Stimulated activated CD4-positive, alpha-beta T cell treated with anti-CD3 and anti-CD28 coated beads, Interleukin-1b, Interleukin-23, amount 100 ng/mL, for 1 hour (primary cell): Measurements from ENCODE around the gene KIRREL2.
"Not testable (repeated sequence)": the region's sequence is repeated elsewhere in the genome, so short reads cannot be mapped to it uniquely, and the experiment has no call there.

Experiments
- DNase-seq, 2 donors: peaks; one replicate each; pipeline ENCODE4 v3.0.0-alpha.2; 2020; ENCODE audit warnings: low read depth in 2 of 2

Gene KIRREL2

DNA sequence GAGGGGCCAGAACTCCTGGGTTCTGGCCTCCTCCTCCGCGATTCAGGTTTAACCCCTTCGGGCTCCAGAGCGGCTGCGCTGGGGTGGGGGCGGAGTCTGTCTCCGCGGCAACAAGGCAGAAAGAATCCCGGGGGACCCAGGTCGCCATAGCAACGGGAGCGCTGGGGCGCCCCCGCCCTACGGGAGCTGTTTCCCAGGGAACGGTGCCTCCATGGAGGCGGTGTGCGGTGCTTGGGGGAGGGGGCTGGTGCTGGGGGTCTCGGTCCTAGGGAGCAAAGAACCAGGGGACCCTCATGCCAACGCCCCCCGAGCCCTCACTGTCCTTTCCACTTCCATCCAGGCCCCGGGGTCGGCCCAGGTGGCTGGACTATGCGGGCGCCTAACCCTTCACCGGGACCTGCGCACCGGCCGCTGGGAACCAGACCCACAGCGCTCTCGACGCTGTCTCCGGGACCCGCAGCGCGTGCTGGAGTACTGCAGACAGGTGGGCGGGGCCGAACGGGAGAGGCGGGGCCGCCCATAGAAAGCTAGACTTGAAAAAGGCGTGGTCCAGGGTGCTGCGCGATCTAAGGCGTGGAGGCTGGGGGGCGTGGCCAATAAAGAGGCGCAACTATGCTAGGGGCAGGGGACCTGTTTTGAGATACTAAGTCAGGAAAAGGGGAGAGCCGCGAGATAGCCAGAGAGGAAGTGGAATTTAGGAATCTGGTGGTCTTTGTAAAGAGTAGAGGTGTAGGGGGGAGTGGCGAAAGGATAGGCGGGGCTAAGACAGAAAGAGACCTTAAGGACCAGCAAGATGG is 12.8 kb downstream of the KIRREL2 start:
- DNase-seq, result peak in 1 of 2 donors; percentile 69

- DNase-seq, result not testable (repeated sequence)
Measured at GRCh38 chr19:35870124-35870736, 13.5 kb downstream of the KIRREL2 start.

DNA sequence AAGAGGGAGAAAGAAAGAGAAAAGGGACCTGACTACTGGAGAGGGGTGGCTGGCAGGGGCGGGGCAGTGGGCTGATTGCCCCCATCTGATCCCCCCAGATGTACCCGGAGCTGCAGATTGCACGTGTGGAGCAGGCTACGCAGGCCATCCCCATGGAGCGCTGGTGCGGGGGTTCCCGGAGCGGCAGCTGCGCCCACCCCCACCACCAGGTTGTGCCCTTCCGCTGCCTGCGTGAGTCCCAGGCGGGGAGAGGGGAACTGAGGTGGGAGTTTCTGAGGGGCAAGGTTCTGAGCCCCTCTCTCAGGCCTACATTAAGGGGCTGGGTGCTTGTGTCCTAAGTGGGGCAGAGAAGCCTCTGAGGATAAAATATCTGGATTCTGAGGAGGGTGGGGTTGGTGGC is 14.1 kb downstream of the KIRREL2 start:
- no peak for DNase-seq

DNA sequence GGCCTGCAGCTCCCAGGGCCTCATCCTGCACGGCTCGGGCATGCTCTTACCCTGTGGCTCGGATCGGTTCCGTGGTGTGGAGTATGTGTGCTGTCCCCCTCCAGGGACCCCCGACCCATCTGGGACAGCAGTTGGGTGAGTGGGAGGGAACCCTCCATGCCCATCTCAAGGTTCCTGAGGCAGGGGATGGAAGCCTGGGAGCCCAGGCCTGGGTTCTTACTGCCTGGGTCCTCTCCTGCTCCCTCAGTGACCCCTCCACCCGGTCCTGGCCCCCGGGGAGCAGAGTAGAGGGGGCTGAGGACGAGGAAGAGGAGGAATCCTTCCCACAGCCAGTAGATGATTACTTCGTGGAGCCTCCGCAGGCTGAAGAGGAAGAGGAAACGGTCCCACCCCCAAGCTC is 14.9 kb downstream of the KIRREL2 start:
- no peak for DNase-seq

DNA sequence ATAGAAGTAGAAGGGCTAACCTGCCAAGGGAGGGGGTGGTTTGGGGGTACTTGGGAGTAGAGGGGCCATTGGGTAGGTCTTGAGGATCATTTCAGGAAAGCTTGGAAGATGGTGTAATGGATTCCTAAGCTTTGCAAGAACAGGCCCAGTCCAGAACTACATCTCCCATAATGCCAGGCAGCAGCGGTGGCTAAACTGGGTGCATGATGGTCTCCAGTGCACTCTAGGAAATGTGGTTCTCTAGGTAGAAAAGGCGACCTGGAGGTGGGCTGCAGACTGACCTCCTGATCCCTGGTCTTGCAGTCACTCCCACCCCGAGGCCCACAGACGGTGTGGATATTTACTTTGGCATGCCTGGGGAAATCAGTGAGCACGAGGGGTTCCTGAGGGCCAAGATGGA is 15.5 kb downstream of the KIRREL2 start:
- no peak for DNase-seq

DNA sequence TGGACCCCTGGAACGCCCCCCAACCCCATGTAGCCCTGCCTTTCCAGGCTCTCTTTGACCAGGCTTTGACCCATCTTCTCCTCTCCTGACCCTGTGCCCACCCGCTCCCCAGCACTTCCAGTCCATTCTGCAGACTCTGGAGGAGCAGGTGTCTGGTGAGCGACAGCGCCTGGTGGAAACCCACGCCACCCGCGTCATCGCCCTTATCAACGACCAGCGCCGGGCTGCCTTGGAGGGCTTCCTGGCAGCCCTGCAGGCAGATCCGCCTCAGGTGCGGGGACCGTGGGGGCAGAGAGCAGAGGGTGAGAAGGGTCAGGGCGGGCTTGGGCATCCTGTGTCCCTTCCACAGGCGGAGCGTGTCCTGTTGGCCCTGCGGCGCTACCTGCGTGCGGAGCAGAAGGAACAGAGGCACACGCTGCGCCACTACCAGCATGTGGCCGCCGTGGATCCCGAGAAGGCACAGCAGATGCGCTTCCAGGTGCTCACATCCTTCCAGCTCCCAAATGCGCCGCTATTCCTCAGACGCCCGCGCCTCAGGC is 17.8 kb downstream of the KIRREL2 start:
- DNase-seq, result no peak

DNA sequence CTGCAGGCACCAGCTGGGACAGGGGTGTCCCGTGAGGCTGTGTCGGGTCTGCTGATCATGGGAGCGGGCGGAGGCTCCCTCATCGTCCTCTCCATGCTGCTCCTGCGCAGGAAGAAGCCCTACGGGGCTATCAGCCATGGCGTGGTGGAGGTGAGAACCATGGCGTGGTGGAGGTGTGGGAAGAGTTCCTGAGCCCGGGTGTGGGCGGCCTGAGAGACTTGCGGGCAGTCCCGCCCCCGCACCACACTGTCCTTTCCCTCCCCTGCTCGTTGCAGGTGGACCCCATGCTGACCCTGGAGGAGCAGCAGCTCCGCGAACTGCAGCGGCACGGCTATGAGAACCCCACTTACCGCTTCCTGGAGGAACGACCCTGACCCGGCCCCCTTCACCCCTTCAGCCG is 22.4 kb downstream of the KIRREL2 start:
- no peak for DNase-seq

DNA sequence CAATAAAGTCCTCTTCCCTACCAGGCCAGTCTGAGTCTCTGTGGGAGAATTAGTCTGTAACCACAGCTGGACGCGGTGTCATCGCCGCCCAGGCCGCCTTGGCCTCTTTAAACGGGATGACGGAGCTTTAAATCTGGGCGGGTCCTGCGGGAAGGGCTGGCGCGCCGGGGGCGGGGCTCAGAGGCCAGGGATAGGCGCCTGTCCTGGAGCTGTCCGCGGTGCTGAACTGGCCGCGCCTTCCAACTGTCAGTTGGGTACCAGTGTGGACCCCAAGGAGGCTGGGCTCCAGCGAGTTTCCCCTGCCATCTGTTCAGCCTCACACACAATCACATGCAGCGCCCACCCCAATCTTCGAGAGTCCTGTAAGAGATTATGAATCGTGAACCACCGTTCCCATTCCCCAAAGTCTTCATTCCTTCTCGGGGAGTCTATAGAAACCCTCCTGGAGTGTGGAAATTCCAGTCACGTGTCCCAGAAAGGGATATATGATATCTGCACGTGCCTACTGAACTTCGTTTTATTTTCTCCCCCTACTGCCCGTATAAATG is 23.1 kb downstream of the KIRREL2 start:
- peak in 1 of 2 donors; percentile 47 for DNase-seq

- no peak for DNase-seq
Measured at GRCh38 chr19:35882114-35882832, 25.6 kb downstream of the KIRREL2 start.

DNA sequence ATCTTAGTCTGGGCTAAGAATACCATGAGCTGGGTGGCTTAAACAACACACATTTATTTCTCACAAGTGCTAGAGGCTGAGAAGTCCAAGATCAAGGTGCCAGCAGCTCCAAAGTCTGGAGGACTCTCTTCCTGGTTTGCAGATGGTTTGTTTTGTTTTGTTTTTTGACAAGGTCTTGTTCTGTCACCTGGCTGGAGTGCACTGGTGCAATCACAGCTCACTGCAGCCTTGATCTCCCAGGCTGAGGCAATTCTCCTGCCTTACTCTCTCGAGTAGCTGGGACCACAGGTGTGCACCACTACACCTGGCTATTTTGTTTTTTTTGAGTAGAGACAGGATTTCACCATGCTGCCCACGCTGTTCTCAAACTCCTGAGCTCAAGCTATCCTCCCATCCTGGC is 27.2 kb downstream of the KIRREL2 start:
- no peak for DNase-seq

- DNase-seq, result no peak
Measured at GRCh38 chr19:35885225-35885738, 28.6 kb downstream of the KIRREL2 start.

GRCh38 chr19:35885904-35886303 is 29.2 kb downstream of the KIRREL2 start:
- DNase-seq, result no peak

- no peak for DNase-seq
Measured at GRCh38 chr19:35887197-35887596, 30.5 kb downstream of the KIRREL2 start.

DNA sequence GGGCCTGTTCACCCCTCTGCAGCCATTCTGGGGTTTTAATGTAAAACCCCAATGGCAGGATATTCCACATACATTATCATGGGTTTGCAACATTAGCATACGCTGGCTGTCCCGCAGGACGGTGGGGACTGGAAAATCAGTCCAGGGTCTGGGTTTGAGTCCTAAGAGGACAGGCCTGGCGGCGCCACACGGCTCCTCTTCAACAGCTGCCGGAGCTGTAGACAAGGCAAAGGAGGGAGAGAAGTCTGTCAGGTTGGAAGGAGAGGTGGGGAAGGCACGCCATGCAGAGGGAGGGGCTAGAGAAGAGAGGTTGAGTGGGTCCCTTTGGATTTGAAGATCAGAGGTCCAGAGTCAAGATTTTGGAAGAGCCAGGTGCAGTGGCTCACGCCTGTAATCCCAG is 31.7 kb downstream of the KIRREL2 start:
- DNase-seq, result no peak

- DNase-seq, result no peak
Measured at GRCh38 chr19:35889370-35890112, 32.8 kb downstream of the KIRREL2 start.

- no peak for DNase-seq
Measured at GRCh38 chr19:35890113-35890650, 33.5 kb downstream of the KIRREL2 start.

- DNase-seq, result not testable (repeated sequence)
Measured at GRCh38 chr19:35891819-35892218, 35.1 kb downstream of the KIRREL2 start.

DNA sequence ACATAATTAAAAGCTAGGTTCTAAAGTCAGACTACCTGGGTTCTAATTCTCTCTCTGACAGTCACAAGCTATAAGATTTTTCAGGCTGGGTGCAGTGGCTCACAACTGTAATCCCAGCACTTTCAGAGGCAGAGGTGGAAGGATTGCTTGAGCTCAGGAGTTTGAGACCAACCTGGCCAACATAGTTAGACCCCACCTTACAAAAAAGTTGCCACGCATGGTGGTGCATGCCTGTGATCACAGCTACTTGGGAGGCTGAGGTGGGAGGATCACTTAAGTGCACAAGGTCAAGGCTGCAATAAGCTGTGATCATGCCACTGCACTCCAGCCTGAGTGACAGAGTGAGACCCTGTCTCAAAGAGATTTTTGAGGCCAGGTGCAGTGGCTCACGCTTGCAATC is 37.6 kb downstream of the KIRREL2 start:
- no peak for DNase-seq

DNA sequence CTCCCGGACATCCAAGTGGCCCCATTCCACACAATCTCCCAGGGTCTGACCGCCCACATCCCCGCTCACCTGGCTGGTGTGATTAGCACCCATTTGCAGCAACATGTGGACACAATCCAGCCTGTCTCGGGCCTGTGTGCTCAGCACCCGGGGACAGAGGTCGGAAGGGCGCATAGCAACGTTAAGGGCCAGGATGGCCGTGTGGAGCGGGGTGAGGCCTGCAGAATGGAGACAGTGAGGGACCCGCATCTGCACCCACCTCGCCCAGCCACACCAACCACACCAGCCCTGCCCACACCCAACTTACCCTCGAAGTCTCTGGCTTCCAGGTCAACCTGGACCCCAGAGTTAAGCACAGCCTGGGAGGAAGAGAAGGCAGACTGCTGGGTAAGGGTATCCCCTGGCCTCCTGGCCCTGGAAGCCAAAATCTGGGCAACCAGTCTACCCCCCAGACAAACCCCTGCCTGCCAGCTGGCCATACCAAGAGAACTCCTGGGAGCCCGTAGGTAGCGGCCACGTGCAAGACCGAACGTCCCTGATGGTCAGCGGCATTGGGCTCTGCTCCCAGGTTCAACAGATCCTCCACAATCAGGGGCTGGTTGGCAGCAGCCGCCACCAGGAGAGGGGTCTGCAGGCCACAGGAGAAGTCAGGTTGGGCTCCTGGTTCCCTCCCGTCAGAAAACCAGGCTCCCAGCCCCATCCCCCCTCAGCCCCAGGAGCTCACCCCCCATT is 39.4 kb downstream of the KIRREL2 start:
- DNase-seq, result no peak

DNA sequence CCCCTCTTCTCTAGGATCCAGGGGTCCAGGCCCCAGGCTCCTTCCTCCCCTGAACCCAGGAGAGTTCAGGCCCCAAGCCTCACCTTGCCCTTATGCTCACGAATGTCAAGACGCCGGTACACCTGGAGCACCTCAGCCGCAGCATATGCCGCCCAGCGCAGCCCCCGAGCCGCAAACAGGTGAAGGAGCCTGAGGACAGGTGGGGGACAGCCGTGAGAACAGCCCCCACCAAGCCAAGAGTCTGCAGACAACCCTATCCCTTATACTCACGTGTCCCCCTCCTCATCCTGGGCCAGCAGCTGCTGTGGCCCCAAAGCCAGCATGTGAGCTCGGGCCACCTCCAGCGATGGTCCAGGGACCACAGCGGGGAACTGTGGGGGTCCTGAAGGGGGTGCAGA is 39.9 kb downstream of the KIRREL2 start:
- no peak for DNase-seq
